HepG2 (cell line): ENCODE data around the gene SPRED2. TPM values are rescaled to one million over a fixed set of nuclear protein-coding genes. Genes with fewer than 3 reads are reported as not detected.

Experiments used
- ATF7 ChIP-seq, 2 experiments: fragments of 450-650 bp in 1 of 2; sonication (generic) in 1 of 2; formaldehyde crosslinking in 1 of 2; IDR thresholded peaks; 2 replicates each; pipeline versions ENCODE4 v1.4.0 to v1.6.1; 2016 to 2020; ENCODE audit warnings: antibody characterized with exemption in 1 of 2, mild to moderate bottlenecking in 1 of 2, missing genetic modification reagents in 1 of 2
- CBX2 ChIP-seq, 2 experiments: fragments of 200-600 bp in 1 of 2; sonication (generic); formaldehyde crosslinking in 1 of 2; IDR thresholded peaks; 2 replicates each; pipeline versions ENCODE4 v1.7.0 to v1.8.1; 2018 to 2022; ENCODE audit warnings: low read depth in 2 of 2, low read length in 1 of 2, mild to moderate bottlenecking in 1 of 2, missing genetic modification reagents in 1 of 2
- CHCHD3 ChIP-seq: sonication (generic); formaldehyde crosslinking; IDR thresholded peaks from 2 replicates; pipeline ENCODE4 v1.8.0; 2022; ENCODE audit warnings: mild to moderate bottlenecking, missing genetic modification reagents, moderate library complexity
- GABPA ChIP-seq, 2 experiments: IDR thresholded peaks; 2 replicates each; pipeline ENCODE4 v1.6.1; 2011 to 2016; ENCODE audit warnings: low read depth in 2 of 2, low read length in 1 of 2, missing biosample characterization in 1 of 2, missing genetic modification characterization in 1 of 2
- HES4 ChIP-seq: sonication (generic); formaldehyde crosslinking; IDR thresholded peaks from 2 replicates; pipeline ENCODE4 v1.9.0; 2021; ENCODE audit warnings: mild to moderate bottlenecking, missing genetic modification reagents, borderline replicate concordance
- IKZF4 ChIP-seq: sonication (generic); formaldehyde crosslinking; IDR thresholded peaks from 2 replicates; pipeline ENCODE4 v1.5.1; 2020; ENCODE audit warnings: borderline replicate concordance, mild to moderate bottlenecking, low read depth, missing genetic modification reagents; ENCODE audit errors: not compliant biosample characterization
- KLF16 ChIP-seq, 2 experiments: sonication (generic) in 1 of 2; formaldehyde crosslinking in 1 of 2; IDR thresholded peaks; 2 replicates each; pipeline versions ENCODE4 v1.6.1 to v1.8.0; 2016 to 2023; ENCODE audit warnings: missing genetic modification reagents in 2 of 2, missing compliant biosample characterization in 1 of 2
- PAX8 ChIP-seq: sonication (generic); formaldehyde crosslinking; IDR thresholded peaks from 2 replicates; pipeline ENCODE4 v1.8.0; 2022; ENCODE audit warnings: mild to moderate bottlenecking, missing genetic modification reagents, borderline replicate concordance
- PCBP1 ChIP-seq: fragments of 200-400 bp; formaldehyde crosslinking; IDR thresholded peaks from 2 replicates; pipeline ENCODE4 v1.6.1; 2017; ENCODE audit warnings: mild to moderate bottlenecking, low read depth, low read length, borderline replicate concordance
- RXRB ChIP-seq: IDR thresholded peaks from 2 replicates; pipeline ENCODE4 v1.6.1; 2016; ENCODE audit warnings: borderline replicate concordance, missing genetic modification reagents, missing compliant biosample characterization
- SMAD1 ChIP-seq: sonication (generic); formaldehyde crosslinking; IDR thresholded peaks from 2 replicates; pipeline ENCODE4 v1.4.0; 2020; ENCODE audit warnings: missing genetic modification reagents, low read depth, mild to moderate bottlenecking, borderline replicate concordance
- SMARCE1 ChIP-seq: fragments of 450-650 bp; IDR thresholded peaks from 2 replicates; pipeline ENCODE4 v1.6.1; 2017; ENCODE audit warnings: borderline replicate concordance
- TP53 ChIP-seq: sonication (generic); formaldehyde crosslinking; conservative IDR thresholded peaks from 2 replicates; pipeline ENCODE4 v1.4.0; 2020; ENCODE audit warnings: missing genetic modification reagents
- ZBTB20 ChIP-seq: sonication (generic); formaldehyde crosslinking; IDR thresholded peaks from 2 replicates; pipeline ENCODE4 v1.8.1; 2023; ENCODE audit warnings: missing genetic modification reagents, low read depth, mild to moderate bottlenecking, borderline replicate concordance
- ZFP62 ChIP-seq: sonication (generic); formaldehyde crosslinking; IDR thresholded peaks from 2 replicates; pipeline ENCODE4 v1.4.0; 2020; ENCODE audit warnings: missing genetic modification reagents
- ZNF12 ChIP-seq: sonication (generic); formaldehyde crosslinking; IDR thresholded peaks from 2 replicates; pipeline ENCODE4 v1.5.0; 2020; ENCODE audit warnings: missing genetic modification reagents
- ZNF224 ChIP-seq: sonication (generic); formaldehyde crosslinking; IDR thresholded peaks from 2 replicates; pipeline ENCODE4 v1.5.0; 2020; ENCODE audit warnings: mild to moderate bottlenecking, missing genetic modification reagents
- ZNF768 ChIP-seq: sonication (generic); formaldehyde crosslinking; IDR thresholded peaks from 2 replicates; pipeline ENCODE4 v1.4.0; 2020; ENCODE audit warnings: missing genetic modification reagents
- ZNF83 ChIP-seq: sonication (generic); formaldehyde crosslinking; IDR thresholded peaks from 2 replicates; pipeline ENCODE4 v1.4.0; 2020; ENCODE audit warnings: missing genetic modification reagents, mild to moderate bottlenecking, borderline replicate concordance
- ZSCAN25 ChIP-seq: sonication (generic); formaldehyde crosslinking; IDR thresholded peaks from 2 replicates; pipeline ENCODE4 v1.8.0; 2022; ENCODE audit warnings: mild to moderate bottlenecking, missing genetic modification reagents
- polyA plus RNA-seq, 8 experiments: library from polyadenylated mRNA; depleted of rRNA in 3 of 8; stranded (reverse) in 7 of 8; unstranded in 1 of 8; fragments of >200 nt; fragmentation: Illumina TruSeq in 4 of 8; extraction: Trizol in 4 of 8; gene quantifications; 2 replicates each; pipeline versions ENCODE4 v1.2.1 to v1.2.3, GENCODE V29; 2011 to 2016; ENCODE audit warnings: low read depth in 4 of 8, missing spikeins in 1 of 8, mixed read lengths in 1 of 8; ENCODE audit not compliant: insufficient read depth in 1 of 8
- total RNA-seq, 5 experiments: library from RNA; depleted of rRNA; stranded (reverse); fragments of >200 nt; fragmentation: Illumina TruSeq; extraction: Trizol; gene quantifications; 2 replicates each; pipeline ENCODE4 v1.2.3, GENCODE V29; 2016; ENCODE audit warnings: low read depth in 1 of 5
- TF ChIP-seq, protein P1 (sequence below): sonication (generic); formaldehyde crosslinking; IDR thresholded peaks from 2 replicates; pipeline ENCODE4 v1.5.0; 2020; ENCODE audit warnings: missing genetic modification reagents, mild to moderate bottlenecking, borderline replicate concordance
- TF ChIP-seq, protein P2 (sequence below): sonication (generic); formaldehyde crosslinking; IDR thresholded peaks from 2 replicates; pipeline ENCODE4 v1.4.0; 2020; ENCODE audit warnings: missing genetic modification reagents

The SPRED2 gene
- total and polyA plus RNA-seq, 2 of the 13 experiments (the other 11 are each of a cell fraction or from before 2014, with no cell fraction given), result 13.0 to 37.0 TPM

DNA sequence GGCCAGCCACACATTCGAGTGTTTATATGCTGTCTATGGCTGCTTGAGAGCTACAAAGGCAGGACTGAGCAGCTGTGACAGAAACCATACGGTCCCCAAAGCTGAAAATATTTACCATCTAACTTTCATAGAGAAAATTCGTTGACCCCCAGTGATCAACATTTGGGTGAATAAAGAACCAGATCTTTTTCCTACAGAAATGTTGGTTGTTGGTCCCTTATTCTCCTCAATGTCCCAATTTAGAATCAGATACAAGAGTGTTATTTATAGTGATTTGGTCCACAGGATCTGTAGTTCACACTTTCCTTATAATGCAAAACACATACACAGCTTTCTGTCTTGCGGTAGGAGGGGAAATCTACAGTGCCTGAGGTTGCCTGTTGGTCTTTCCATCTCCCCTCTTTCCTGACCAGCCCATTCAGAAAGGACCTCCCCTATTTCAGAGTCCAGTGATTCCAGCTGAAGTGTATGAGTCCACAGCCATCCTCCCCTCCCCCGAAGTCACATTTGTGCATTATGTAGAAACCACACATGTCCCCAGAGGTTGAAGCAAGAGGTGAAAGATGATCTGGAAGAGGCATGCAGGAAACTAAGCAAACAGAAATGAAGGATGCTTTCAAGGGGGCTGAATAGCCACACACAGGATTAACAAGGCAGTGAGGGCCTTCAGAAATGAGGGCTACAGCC lies 61.9 kb downstream of the SPRED2 start (continued):
- TF ChIP-seq PCBP1 (no peak), KLF16 (CRISPR knock-in tag; IDR thresholded peaks at IDR 0.05) (peak in 1 of 2 experiments; percentile 73; a peak in 2 of 4 replicates), ZBTB20 (peak; percentile 81; the same call in 1 of the 2 replicates), SMAD1 (CRISPR knock-in tag) (no peak), RXRB (CRISPR knock-in tag) (peak; percentile 73), IKZF4 (CRISPR knock-in tag) (no peak), HES4 (CRISPR knock-in tag) (no peak), ZNF12 (CRISPR knock-in tag) (no peak; the same call in 1 of the 2 replicates), GABPA (IDR thresholded peaks at IDR 0.05; ENCODE audit: low read depth, low read length) (no peak), GABPA (CRISPR knock-in tag; IDR thresholded peaks at IDR 0.05; ENCODE audit: low read depth) (no peak), ZNF83 (no peak), SMARCE1 (no peak), ZNF768 (no peak), CHCHD3 (no peak), ZNF224 (CRISPR knock-in tag) (no peak), ATF7 (IDR thresholded peaks at IDR 0.05) (no peak), ATF7 (CRISPR knock-in tag; IDR thresholded peaks at IDR 0.05) (no peak), ZFP62 (CRISPR knock-in tag) (no peak), PAX8 (CRISPR knock-in tag) (no peak), TP53 (CRISPR knock-in tag) (no peak), CBX2 (IDR thresholded peaks at IDR 0.05; ENCODE audit: low read depth, low read length) (no peak), CBX2 (CRISPR knock-in tag; IDR thresholded peaks at IDR 0.05; ENCODE audit: low read depth) (no peak), ZSCAN25 (CRISPR knock-in tag) (no peak)
- TF ChIP-seq, protein P1, sequence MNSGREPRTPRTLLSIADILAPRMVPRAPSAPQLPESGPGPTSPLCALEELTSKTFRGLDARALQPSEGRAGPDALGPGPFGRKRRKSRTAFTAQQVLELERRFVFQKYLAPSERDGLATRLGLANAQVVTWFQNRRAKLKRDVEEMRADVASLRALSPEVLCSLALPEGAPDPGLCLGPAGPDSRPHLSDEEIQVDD (CRISPR knock-in tag), result no peak
- TF ChIP-seq, protein P2, sequence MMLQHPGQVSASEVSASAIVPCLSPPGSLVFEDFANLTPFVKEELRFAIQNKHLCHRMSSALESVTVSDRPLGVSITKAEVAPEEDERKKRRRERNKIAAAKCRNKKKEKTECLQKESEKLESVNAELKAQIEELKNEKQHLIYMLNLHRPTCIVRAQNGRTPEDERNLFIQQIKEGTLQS (CRISPR knock-in tag), result 0 out of 2 replicates have a peak, but pooled peaks have one; percentile 15
